ENCODE results near the gene RASA4.
"Not testable (repeated sequence)": the region's sequence is repeated elsewhere in the genome, so short reads cannot be mapped to it uniquely, and the experiment has no call there.

DNA sequence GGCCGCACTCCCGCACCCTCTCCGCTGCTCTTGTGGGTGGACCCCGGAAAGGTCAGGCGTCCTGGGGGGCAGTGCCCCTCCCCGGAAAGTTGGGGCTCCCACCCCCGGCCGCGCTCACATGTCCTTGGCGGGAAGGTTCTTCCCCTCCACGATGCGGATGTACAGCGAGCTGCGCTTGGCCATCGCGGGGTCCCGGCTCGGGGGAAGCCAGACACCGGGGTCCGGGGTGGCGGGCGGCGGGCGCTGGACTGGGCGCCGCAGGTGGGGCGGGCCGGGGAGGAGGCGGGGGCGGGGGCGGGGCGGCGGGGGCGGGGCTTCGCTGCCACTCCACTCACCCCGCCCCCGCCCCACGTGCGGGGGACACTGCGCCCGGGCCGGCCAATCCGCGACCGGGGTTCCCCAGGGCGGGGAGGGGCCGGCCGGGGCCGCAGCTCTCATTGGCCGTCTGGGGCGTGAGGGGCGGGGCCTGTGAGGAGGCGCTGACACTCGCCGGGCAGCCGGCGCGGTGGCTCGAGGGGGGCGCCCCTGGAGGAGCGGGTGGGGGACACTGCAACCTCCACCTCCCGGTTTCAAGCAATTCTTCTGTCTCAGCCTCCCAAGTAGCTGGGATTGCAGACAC, at the start of gene RASA4:
- TF ChIP-seq EZH2 (optimal IDR thresholded peaks at IDR 0.05; ENCODE audit: low read depth, low read length); EZH2phosphoT487 (IDR thresholded peaks at IDR 0.05; ENCODE audit: low read length): not testable (repeated sequence)
- TF ChIP-seq, protein P1, sequence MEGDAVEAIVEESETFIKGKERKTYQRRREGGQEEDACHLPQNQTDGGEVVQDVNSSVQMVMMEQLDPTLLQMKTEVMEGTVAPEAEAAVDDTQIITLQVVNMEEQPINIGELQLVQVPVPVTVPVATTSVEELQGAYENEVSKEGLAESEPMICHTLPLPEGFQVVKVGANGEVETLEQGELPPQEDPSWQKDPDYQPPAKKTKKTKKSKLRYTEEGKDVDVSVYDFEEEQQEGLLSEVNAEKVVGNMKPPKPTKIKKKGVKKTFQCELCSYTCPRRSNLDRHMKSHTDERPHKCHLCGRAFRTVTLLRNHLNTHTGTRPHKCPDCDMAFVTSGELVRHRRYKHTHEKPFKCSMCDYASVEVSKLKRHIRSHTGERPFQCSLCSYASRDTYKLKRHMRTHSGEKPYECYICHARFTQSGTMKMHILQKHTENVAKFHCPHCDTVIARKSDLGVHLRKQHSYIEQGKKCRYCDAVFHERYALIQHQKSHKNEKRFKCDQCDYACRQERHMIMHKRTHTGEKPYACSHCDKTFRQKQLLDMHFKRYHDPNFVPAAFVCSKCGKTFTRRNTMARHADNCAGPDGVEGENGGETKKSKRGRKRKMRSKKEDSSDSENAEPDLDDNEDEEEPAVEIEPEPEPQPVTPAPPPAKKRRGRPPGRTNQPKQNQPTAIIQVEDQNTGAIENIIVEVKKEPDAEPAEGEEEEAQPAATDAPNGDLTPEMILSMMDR (IDR thresholded peaks at IDR 0.05; ENCODE audit: low read length) = not testable (repeated sequence)
